GM12878 (cell line): Measurements from ENCODE around the gene B4GALT3. TPM values are rescaled to one million over a fixed set of nuclear protein-coding genes. Genes with fewer than 3 reads are reported as not detected.

Source experiments
- BACH1 ChIP-seq: fragments of 450-650 bp; IDR thresholded peaks from 2 replicates; pipeline ENCODE4 v1.6.1; 2017; ENCODE audit warnings: mild to moderate bottlenecking, borderline replicate concordance
- CBX5 ChIP-seq: sonication (generic); IDR thresholded peaks from 2 replicates; pipeline ENCODE4 v1.6.1; 2016; ENCODE audit warnings: low read depth, moderate library complexity, mild to moderate bottlenecking, inconsistent platforms
- CHD4 ChIP-seq: fragments of 200-600 bp; sonication (generic); IDR thresholded peaks from 2 replicates; pipeline ENCODE4 v1.6.1; 2016; ENCODE audit warnings: mild to moderate bottlenecking
- CREB1 ChIP-seq: IDR thresholded peaks from 2 replicates; pipeline ENCODE4 v1.6.1; 2012; ENCODE audit warnings: low read depth, mild to moderate bottlenecking, inconsistent platforms
- CUX1 ChIP-seq: IDR thresholded peaks from 2 replicates; pipeline ENCODE4 v1.6.1; 2012; ENCODE audit warnings: improper control_type of control experiment, low read depth, low read length; ENCODE audit not compliant: insufficient replicate concordance
- E4F1 ChIP-seq: fragments of 450-650 bp; IDR thresholded peaks from 2 replicates; pipeline ENCODE4 v1.6.1; 2018; ENCODE audit warnings: borderline replicate concordance, mild to moderate bottlenecking; ENCODE audit not compliant: partially characterized antibody
- ETV6 ChIP-seq, 2 experiments: fragments of 450-650 bp in 1 of 2; IDR thresholded peaks in 1 of 2; conservative IDR thresholded peaks in 1 of 2; 2 replicates each; pipeline ENCODE4 v1.6.1; 2014; ENCODE audit warnings: antibody characterized with exemption in 1 of 2, borderline replicate concordance in 1 of 2, low read depth in 1 of 2, mild to moderate bottlenecking in 1 of 2, moderate library complexity in 1 of 2
- EZH2 ChIP-seq: IDR thresholded peaks from 2 replicates; pipeline ENCODE4 v1.6.1; 2012; ENCODE audit warnings: low read depth, mild to moderate bottlenecking, control low read depth, inconsistent platforms, low read length, borderline replicate concordance; ENCODE audit not compliant: control insufficient read depth
- GATAD2B ChIP-seq: fragments of 450-650 bp; conservative IDR thresholded peaks from 2 replicates; pipeline ENCODE4 v1.6.1; 2017; ENCODE audit warnings: low read depth, mild to moderate bottlenecking, moderate library complexity
- JUNB ChIP-seq: IDR thresholded peaks from 2 replicates; pipeline ENCODE4 v1.6.1; 2016; ENCODE audit warnings: antibody characterized with exemption, mild to moderate bottlenecking
- KLF5 ChIP-seq: fragments of 450-650 bp; IDR thresholded peaks from 2 replicates; pipeline ENCODE4 v1.6.1; 2014; ENCODE audit warnings: mild to moderate bottlenecking; ENCODE audit not compliant: partially characterized antibody
- MTA3 ChIP-seq: IDR thresholded peaks from 2 replicates; pipeline ENCODE4 v1.6.1; 2012; ENCODE audit warnings: low read length, inconsistent platforms, borderline replicate concordance
- NFIC ChIP-seq: IDR thresholded peaks from 2 replicates; pipeline ENCODE4 v1.6.1; 2012; ENCODE audit warnings: low read depth, mild to moderate bottlenecking, inconsistent platforms, low read length, moderate library complexity
- NRF1 ChIP-seq: conservative IDR thresholded peaks from 2 replicates; pipeline ENCODE4 v1.6.1; 2011; ENCODE audit warnings: mild to moderate bottlenecking, low read depth, low read length, improper control_type of control experiment
- PKNOX1 ChIP-seq: fragments of 450-650 bp; IDR thresholded peaks from 2 replicates; pipeline ENCODE4 v1.6.1; 2016; ENCODE audit warnings: mild to moderate bottlenecking
- SMAD5 ChIP-seq: IDR thresholded peaks from 2 replicates; pipeline ENCODE4 v1.6.1; 2016; ENCODE audit warnings: antibody characterized with exemption, low read depth
- SP1 ChIP-seq: IDR thresholded peaks from one replicate; pipeline ENCODE4 v1.6.1; 2011; ENCODE audit warnings: low read depth, low read length
- SPI1 ChIP-seq: IDR thresholded peaks from 2 replicates; pipeline ENCODE4 v1.6.1; 2011; ENCODE audit warnings: low read depth, mild to moderate bottlenecking, low read length, moderate library complexity, borderline replicate concordance; ENCODE audit not compliant: insufficient read depth
- SREBF2 ChIP-seq: IDR thresholded peaks from 2 replicates; pipeline ENCODE4 v1.6.1; 2012; ENCODE audit warnings: mild to moderate bottlenecking, low read length
- ZNF24 ChIP-seq: fragments of 450-650 bp; IDR thresholded peaks from 2 replicates; pipeline ENCODE4 v1.6.1; 2017; ENCODE audit warnings: antibody characterized with exemption, mild to moderate bottlenecking
- ZSCAN29 ChIP-seq: fragments of 450-650 bp; IDR thresholded peaks from 2 replicates; pipeline ENCODE4 v1.6.1; 2017; ENCODE audit warnings: mild to moderate bottlenecking, moderate library complexity
- polyA plus RNA-seq, 11 experiments: library from polyadenylated mRNA; depleted of rRNA in 4 of 11; unstranded in 6 of 11; stranded (reverse) in 5 of 11; fragments of >200 nt; fragmentation: Nextera tagmentation in 4 of 11; fragmentation: Illumina TruSeq in 1 of 11; extraction: Ambion mirVana in 4 of 11; extraction: Trizol in 1 of 11; gene quantifications; 1 replicate in 1 of 11; 2 replicates in 10 of 11; pipeline versions ENCODE4 v1.2.1 to v1.2.3, GENCODE V29; 2011 to 2016; ENCODE audit warnings: inconsistent platforms in 2 of 11, missing spikeins in 2 of 11, low read depth in 1 of 11
- total RNA-seq, 4 experiments: library from RNA; depleted of rRNA in 3 of 4; stranded (reverse); fragments of >200 nt in 3 of 4; fragmentation: Illumina TruSeq in 1 of 4; extraction: Trizol in 1 of 4; gene quantifications; 2 replicates each; pipeline versions ENCODE4 v1.2.1 to v1.2.3, GENCODE V29; 2013 to 2021

The B4GALT3 gene
- total and polyA plus RNA-seq, 10 of the 15 experiments (the other 5 are each of a cell fraction or from before 2014, with no cell fraction given): 27.1 to 58.9 (median 42.6) TPM

GRCh38 chr1:161159087-161159912 lies 18.0 kb downstream of the B4GALT3 start, which contains the start of gene USP21 (continued):
- TF ChIP-seq PKNOX1 (no peak; the same call in 1 of the 2 replicates), SPI1 (no peak), JUNB (no peak), EZH2 (no peak), CREB1 (peak; percentile 66), CUX1 (no peak), CHD4 (no peak), CBX5 (no peak), SP1 (peak; percentile 48), ZSCAN29 (no peak), MTA3 (0 out of 2 replicates have a peak, but pooled peaks have one; percentile 34), NRF1 (peak; percentile 99), SMAD5 (no peak), KLF5 (peak; percentile 28), ZNF24 (no peak), NFIC (no peak), E4F1 (no peak), ETV6 (conservative IDR thresholded peaks at IDR 0.05 in 1 of 2, IDR thresholded peaks at IDR 0.05 in 1 of 2; ENCODE audit: borderline replicate concordance in 1 of 2, low read depth in 1 of 2) (no peak), BACH1 (no peak; the same call in 1 of the 2 replicates), SREBF2 (no peak), GATAD2B (no peak)
